HG03354 (cell line): ENCODE measurements around the gene KCNIP1.
A peak's percentile ranks its signal among the peaks of the same experiment; 100 is the strongest.

ENCODE experiments used
- ATAC-seq: cut with Tn5 transposase; IDR thresholded peaks from one replicate; pipeline ENCODE4 v1.9.1; 2021; ENCODE audit warnings: mild to moderate bottlenecking; ENCODE audit not compliant: unreplicated experiment, poor library complexity, severe bottlenecking

KCNIP1 gene

GRCh38 chr5:170634256-170634990, 130.6 kb downstream of the KCNIP1 start:
- ATAC-seq: no peak

- ATAC-seq: no peak
These were observed 131.9 kb downstream of the KCNIP1 start for GRCh38 chr5:170635706-170636105.

- no peak for ATAC-seq
These were observed 132.4 kb downstream of the KCNIP1 start for GRCh38 chr5:170636206-170636605.

- ATAC-seq: no peak
These were observed 133.1 kb downstream of the KCNIP1 start for GRCh38 chr5:170636801-170637477.

GRCh38 chr5:170638051-170638450, 134.2 kb downstream of the KCNIP1 start:
- ATAC-seq: no peak

- peak; percentile 79 for ATAC-seq
These were observed 134.8 kb downstream of the KCNIP1 start for GRCh38 chr5:170638454-170639220.

- no peak for ATAC-seq
These were observed 135.6 kb downstream of the KCNIP1 start for GRCh38 chr5:170639221-170639925.

GRCh38 chr5:170640731-170641588, 137.1 kb downstream of the KCNIP1 start:
- ATAC-seq: no peak

- ATAC-seq: no peak
These were observed 137.8 kb downstream of the KCNIP1 start for GRCh38 chr5:170641589-170642031.

- ATAC-seq: no peak
These were observed 138.4 kb downstream of the KCNIP1 start for GRCh38 chr5:170642066-170642735.

GRCh38 chr5:170642776-170643436, 139.1 kb downstream of the KCNIP1 start:
- no peak for ATAC-seq

- no peak for ATAC-seq
These were observed 139.8 kb downstream of the KCNIP1 start for GRCh38 chr5:170643591-170643990.

- no peak for ATAC-seq
These were observed 140.7 kb downstream of the KCNIP1 start for GRCh38 chr5:170644501-170644900.

- no peak for ATAC-seq
These were observed 144.7 kb downstream of the KCNIP1 start for GRCh38 chr5:170648541-170648940.

GRCh38 chr5:170650850-170651249, 147.0 kb downstream of the KCNIP1 start:
- no peak for ATAC-seq

- ATAC-seq: no peak
These were observed 147.9 kb downstream of the KCNIP1 start for GRCh38 chr5:170651604-170652277.

GRCh38 chr5:170655476-170655875, 151.7 kb downstream of the KCNIP1 start:
- no peak for ATAC-seq

GRCh38 chr5:170655920-170656319, 152.1 kb downstream of the KCNIP1 start:
- ATAC-seq: no peak
